ENCODE data around the gene DPM1. TPM values are rescaled to one million over a fixed set of nuclear protein-coding genes. Genes with fewer than 3 reads are reported as not detected.

Gene DPM1
- total and polyA plus RNA-seq, 2 donors (not counting 3 experiments of a cell fraction or from before 2014, with no cell fraction given), result 33.9 to 41.9 TPM

DNA sequence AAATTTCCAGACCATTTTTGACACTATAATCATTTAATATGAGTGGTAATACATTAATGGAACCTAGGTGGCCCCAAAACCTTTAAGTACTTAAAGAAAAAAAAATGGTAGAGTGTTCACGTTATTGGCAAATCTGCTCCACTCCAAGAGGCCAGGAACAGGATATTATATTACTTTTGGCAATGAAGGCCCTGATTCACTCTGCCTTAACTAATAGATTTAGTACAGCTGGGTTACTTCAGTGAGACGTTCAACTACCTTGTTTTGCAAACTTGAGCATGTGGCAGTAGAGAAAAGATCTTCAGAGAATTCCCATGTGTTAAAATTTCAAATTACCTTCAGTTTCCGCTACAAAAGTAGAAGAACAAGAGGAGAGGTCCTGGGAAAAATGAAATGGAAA is 39.9 kb downstream of the DPM1 start:
- no peaks in the 10 kb centered on the region for H3K27me3 ChIP-seq (ENCODE audit: control insufficient read depth in 2 of 2, insufficient read depth in 2 of 2, low read length in 2 of 2)
- no peak for TF ChIP-seq JUN (IDR thresholded peaks at IDR 0.05; ENCODE audit: borderline replicate concordance, insufficient read depth, insufficient read length, low read depth)
- no peak for TF ChIP-seq POLR2AphosphoS5 (IDR thresholded peaks at IDR 0.05; ENCODE audit: insufficient read depth, low read depth, low read length)
- no peak for TF ChIP-seq EZH2 (IDR thresholded peaks at IDR 0.05; ENCODE audit: borderline replicate concordance, low read depth, low read length, severe bottlenecking)
- no peak for TF ChIP-seq GATA2 (IDR thresholded peaks at IDR 0.05; ENCODE audit: insufficient read depth, insufficient read length, low read depth, low read length)
- TF ChIP-seq, protein P1, sequence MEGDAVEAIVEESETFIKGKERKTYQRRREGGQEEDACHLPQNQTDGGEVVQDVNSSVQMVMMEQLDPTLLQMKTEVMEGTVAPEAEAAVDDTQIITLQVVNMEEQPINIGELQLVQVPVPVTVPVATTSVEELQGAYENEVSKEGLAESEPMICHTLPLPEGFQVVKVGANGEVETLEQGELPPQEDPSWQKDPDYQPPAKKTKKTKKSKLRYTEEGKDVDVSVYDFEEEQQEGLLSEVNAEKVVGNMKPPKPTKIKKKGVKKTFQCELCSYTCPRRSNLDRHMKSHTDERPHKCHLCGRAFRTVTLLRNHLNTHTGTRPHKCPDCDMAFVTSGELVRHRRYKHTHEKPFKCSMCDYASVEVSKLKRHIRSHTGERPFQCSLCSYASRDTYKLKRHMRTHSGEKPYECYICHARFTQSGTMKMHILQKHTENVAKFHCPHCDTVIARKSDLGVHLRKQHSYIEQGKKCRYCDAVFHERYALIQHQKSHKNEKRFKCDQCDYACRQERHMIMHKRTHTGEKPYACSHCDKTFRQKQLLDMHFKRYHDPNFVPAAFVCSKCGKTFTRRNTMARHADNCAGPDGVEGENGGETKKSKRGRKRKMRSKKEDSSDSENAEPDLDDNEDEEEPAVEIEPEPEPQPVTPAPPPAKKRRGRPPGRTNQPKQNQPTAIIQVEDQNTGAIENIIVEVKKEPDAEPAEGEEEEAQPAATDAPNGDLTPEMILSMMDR (IDR thresholded peaks at IDR 0.05; ENCODE audit: extremely low read depth in 1 of 2, insufficient read depth in 1 of 2, low read depth in 1 of 2, low read length in 2 of 2), result no peak
- no peak for TF ChIP-seq FOS (IDR thresholded peaks at IDR 0.05; ENCODE audit: borderline replicate concordance, insufficient read depth, low read length)
- no peak for TF ChIP-seq MYC (IDR thresholded peaks at IDR 0.05; ENCODE audit: low read depth, low read length)
- no peak for TF ChIP-seq POLR2A (IDR thresholded peaks at IDR 0.05; ENCODE audit: low read depth, low read length)
- TF ChIP-seq, protein P2, sequence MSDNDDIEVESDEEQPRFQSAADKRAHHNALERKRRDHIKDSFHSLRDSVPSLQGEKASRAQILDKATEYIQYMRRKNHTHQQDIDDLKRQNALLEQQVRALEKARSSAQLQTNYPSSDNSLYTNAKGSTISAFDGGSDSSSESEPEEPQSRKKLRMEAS (IDR thresholded peaks at IDR 0.05; ENCODE audit: insufficient read depth, insufficient read length), result no peak
- DNase-seq (ENCODE audit: low read depth, low spot score) (no peak), FAIRE-seq (no peak)
- BruUV-seq (replicated peaks), result no TSS peak
- no peak overlapping the region for H3K4me2 ChIP-seq (ENCODE audit: insufficient read depth, low read length)
- no peaks in the 10 kb centered on the region for H3K9me1 ChIP-seq (replicated peaks; ENCODE audit: control insufficient read depth, extremely low read depth, insufficient read depth, low read length)
- peaks cover 99% of the 10 kb centered on the region for H3K79me2 ChIP-seq (ENCODE audit: control insufficient read depth, insufficient read depth, low read length)
- dilution Hi-C loops (cut with MboI; ENCODE audit: extremely low pct_ligation_motif_present, low sequenced_read_pairs), result no loop called here
- ChIA-PET POLR2A (no interaction called here), CTCF (no interaction called here)
- no peak overlapping the region for H3K9ac ChIP-seq (replicated peaks; ENCODE audit: extremely low read depth, insufficient read depth, low read length)
- no peaks in the 10 kb centered on the region for H3K9me3 ChIP-seq (replicated peaks; ENCODE audit: control insufficient read depth, insufficient read depth, low read length)
- H2AFZ ChIP-seq (ENCODE audit: low read depth, low read length), result no peak overlapping the region
- H3K27ac ChIP-seq (ENCODE audit: insufficient read depth, low read depth, low read length), result no peak overlapping the region
- peaks cover 38% of the 10 kb centered on the region for H3K4me1 ChIP-seq (ENCODE audit: control insufficient read depth, extremely low read depth, insufficient read depth, low read length)
- H4K20me1 ChIP-seq (replicated peaks; ENCODE audit: control insufficient read depth, extremely low read depth, insufficient read depth, low read length), result peaks cover 20% of the 10 kb centered on the region
- H3K36me3 ChIP-seq (ENCODE audit: control insufficient read depth in 2 of 2, extremely low read depth in 1 of 2, insufficient read depth in 2 of 2, low read length in 2 of 2), result peaks cover 2 to 3% of the 10 kb centered on the region in 2 experiments
- intact Hi-C loops (cut with micrococcal nuclease), result no loop called here
- H3K4me3 ChIP-seq (replicated peaks in 1 of 3; ENCODE audit: insufficient read depth in 1 of 3, low read depth in 1 of 3, low read length in 3 of 3), result no peak overlapping the region
